Erythroblast (primary cell): ENCODE data around the gene C19orf85.

Experiments
- DNase-seq, 2 experiments: peaks; one replicate each; lab custom pipeline; 2025; lab: John Stamatoyannopoulos, UW
- GATA1 ChIP-seq: IDR thresholded peaks from 2 replicates; pipeline ENCODE4 v1.6.1; 2011; ENCODE audit warnings: low read depth, mild to moderate bottlenecking, control low read depth, low read length, moderate library complexity
- POLR2A ChIP-seq: IDR thresholded peaks from 2 replicates; pipeline ENCODE4 v1.6.1; 2011; ENCODE audit warnings: mild to moderate bottlenecking, low read length

Gene C19orf85

DNA sequence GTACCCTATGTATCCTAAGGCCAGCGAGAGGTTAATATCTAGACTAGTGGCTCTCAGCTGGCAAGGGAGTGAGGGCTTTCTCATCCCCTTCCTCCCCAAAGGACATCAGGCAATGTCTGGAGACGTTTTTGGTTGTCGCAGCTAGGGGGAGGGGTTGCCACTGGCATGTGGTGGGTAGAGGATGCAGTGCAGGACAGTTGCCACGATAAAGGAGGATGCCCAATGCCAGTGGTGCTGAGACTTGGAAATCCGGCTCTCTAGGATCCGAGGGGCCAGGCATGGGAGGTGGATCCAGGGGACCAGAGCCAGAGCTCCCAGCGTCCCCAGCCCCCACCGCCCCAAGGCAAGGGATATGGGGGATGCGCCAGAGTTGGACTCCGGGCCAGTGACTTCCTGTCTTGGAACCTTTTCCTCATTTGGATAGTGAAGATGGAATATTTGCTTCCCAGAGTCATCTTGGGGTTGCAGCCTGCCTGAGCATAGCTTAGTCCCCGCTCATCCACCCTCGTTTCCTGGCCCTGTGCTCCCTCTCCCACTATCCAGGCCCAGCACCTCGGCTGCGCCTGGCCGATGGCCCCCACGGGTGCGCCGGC lies 28.6 kb upstream of the C19orf85 start:
- DNase-seq, result no peak
- TF ChIP-seq POLR2A (no peak), GATA1 (no peak)

GRCh38 chr19:55492362-55492944 lies 27.9 kb upstream of the C19orf85 start:
- TF ChIP-seq GATA1 (no peak), POLR2A (no peak)
- no peak for DNase-seq

- TF ChIP-seq GATA1, result no peak
- no peak for TF ChIP-seq POLR2A
- DNase-seq, result no peak
Observed at GRCh38 chr19:55491546-55492360, 27.2 kb upstream of the C19orf85 start.

DNA sequence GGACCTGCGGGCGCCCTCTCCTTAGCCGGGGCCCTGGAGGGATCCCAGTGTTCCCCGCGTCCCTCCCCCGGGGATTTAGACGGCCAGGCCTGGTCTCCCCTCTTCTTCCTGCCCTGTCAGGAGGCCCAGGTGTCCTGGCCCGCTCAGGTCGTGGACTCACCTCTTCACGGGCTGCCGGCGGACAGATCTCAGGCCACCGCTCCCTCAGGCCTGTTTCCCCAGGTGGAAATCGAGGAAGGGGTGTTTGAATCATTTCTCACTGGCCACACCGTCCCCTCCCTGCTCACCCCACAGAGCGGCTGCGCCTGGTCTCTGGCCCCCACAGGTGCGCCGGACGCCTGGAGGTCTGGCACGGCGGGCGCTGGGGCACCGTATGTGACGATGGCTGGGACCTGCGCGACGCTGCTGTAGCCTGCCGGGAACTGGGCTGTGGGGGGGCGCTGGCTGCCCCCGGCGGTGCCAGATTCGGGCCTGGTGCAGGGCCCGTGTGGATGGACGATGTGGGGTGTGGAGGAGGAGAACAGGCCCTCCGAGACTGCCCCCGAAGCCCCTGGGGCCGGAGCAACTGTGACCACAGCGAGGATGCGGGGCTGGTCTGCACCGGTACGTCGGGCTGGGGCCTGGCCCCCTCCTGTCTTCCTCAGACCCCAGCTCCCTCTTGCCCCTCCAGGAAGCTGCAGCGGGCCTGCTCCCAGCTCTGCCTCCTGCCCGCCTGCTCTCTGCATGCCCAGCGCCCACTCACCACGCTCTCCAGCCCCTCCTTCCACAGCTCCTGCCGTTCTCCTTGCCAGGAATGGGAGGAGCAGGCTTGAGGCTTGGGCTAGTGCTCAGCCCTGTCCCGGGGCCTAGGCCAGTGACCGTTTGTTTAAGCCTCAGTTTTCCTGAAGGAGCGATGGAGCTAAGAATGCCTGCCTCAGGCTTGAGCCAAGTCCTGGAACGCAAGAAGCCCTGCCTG lies 26.2 kb upstream of the C19orf85 start:
- DNase-seq, result no peak
- TF ChIP-seq POLR2A (no peak), GATA1 (no peak)

GRCh38 chr19:55489711-55490477 lies 25.3 kb upstream of the C19orf85 start:
- DNase-seq, result no peak
- no peak for TF ChIP-seq POLR2A
- TF ChIP-seq GATA1, result no peak

- no peak for TF ChIP-seq POLR2A
- no peak for TF ChIP-seq GATA1
- DNase-seq, result no peak
Observed at GRCh38 chr19:55488986-55489710, 24.6 kb upstream of the C19orf85 start.

GRCh38 chr19:55487924-55488687 lies 23.6 kb upstream of the C19orf85 start, which contains the start of gene SSC5D:
Gene SSC5D (plus strand): TSS chr19:55488436. CDS start chr19:55488590, 154 bp downstream.
- DNase-seq, result no peak
- no peak for TF ChIP-seq POLR2A

DNA sequence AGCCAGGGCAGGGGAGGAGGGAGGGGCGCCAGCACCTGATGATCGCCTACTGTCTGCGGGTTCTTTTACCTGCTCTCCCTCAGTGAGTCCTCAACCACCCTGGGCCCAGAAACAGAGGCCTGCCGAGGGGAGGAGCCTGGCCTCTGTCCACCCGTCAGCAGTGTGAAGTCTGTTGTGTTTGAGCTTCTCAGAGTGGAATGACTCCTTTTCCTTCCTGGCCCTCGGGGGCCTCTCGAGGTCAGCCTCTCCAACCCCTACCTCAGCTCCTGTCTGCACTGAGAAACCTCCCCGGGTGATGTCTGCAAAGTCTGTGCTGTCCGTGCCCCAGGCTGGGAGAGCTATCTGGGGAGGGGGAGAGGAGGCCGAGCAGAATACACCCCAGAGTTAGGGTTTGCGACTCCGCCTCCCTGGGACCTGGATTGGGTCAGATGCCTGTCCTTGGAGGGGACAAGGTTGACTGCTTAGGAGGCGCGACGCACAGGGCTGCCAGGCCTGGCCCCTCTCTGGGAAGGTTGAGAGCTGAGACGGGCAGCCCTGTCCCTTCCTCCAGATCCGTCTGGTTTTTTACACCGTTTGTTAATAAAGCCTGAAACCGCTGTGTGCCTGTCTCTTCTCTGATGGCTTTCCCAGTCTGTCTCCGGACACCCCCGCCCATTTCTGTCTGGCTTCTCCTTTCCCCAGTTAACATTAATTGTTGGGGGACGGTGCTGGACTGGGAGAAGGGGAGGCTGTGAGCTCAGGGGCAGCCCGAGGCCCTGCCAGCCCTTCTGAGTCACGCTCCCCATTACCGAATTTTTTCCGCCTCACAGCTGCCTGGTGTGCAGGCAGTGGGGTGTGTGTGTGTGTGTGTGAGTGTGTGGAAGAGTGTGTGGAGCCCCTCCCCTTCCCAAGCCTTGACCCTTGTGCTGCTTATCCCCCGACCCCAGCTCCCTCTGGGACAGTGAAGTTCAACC lies 22.7 kb upstream of the C19orf85 start:
- DNase-seq, result peak; percentile 38 to 52

DNA sequence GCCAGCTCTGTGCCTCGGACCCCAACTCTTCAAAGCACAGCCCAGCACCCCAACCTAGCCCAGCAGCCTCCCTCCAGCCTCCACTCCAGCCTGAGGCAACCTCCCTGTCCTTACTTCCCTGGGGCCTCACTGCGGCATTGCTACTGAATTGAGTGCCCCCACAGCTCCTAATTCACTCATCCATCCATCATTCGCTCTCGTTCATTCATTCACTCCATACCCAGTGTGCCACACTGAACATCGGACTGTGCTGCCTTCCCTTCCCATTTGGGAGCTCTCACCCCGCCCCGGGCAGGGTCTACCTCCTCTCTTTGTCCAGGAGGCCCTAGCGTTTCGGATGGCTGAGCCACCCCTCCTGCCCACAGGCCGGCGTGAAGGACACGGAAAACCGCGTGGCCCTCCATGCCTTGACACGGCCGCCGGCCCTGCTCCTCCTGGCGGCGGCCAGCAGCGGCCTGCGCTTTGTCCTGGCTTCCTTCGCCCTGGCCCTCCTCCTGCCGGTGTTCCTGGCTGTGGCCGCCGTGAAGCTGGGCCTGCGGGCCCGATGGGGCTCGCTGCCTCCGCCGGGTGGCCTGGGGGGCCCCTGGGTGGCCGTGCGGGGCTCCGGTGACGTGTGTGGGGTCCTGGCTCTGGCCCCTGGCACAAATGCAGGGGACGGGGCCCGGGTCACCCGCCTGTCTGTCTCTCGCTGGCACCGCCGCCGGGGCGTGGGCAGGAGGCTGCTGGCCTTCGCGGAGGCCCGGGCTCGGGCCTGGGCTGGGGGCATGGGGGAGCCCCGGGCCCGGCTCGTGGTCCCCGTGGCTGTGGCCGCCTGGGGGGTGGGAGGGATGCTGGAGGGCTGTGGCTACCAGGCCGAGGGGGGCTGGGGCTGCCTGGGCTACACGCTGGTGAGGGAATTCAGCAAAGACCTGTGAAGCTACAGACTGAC lies 21.8 kb upstream of the C19orf85 start:
- no peak for DNase-seq
- TF ChIP-seq GATA1 (no peak), POLR2A (no peak)

More for the DNA sequence above, 22.7 kb upstream of the C19orf85 start:
- TF ChIP-seq GATA1 (no peak), POLR2A (no peak)
